Activated CD8-positive, alpha-beta T cell treated with anti-CD3 and anti-CD28 coated beads for 36 hours (primary cell): Measurements from ENCODE around the gene MAU2. TPM values are rescaled to one million over a fixed set of nuclear protein-coding genes. Genes with fewer than 3 reads are reported as not detected.

Experiments used
- ATAC-seq: fragments of 200-7000 bp; cut with Tn5 transposase; one replicate; pipeline ENCODE4 v1.10.0; 2021; ENCODE audit warnings: mild to moderate bottlenecking, moderate library complexity
- CTCF ChIA-PET: fragments of 350-600 bp; sonication (Branson Sonifier 250); formaldehyde crosslinking; loops from one replicate; lab custom pipeline; 2021; ENCODE audit warnings: antibody characterized with exemption; lab: Charles Lee
- POLR2A ChIA-PET: fragments of 350-600 bp; sonication (Branson Sonifier 250); formaldehyde crosslinking; loops from one replicate; lab custom pipeline; 2021; ENCODE audit warnings: antibody characterized with exemption; lab: Charles Lee
- DNase-seq: peaks from one replicate; pipeline ENCODE4 v3.0.0-alpha.2; 2020
- H3K27ac Mint-ChIP-seq: one replicate; pipeline ENCODE4 v1.8.0; 2021; ENCODE audit warnings: mild to moderate bottlenecking, mixed read lengths
- H3K27me3 Mint-ChIP-seq: one replicate; pipeline ENCODE4 v1.8.0; 2021; ENCODE audit warnings: mixed read lengths
- H3K36me3 Mint-ChIP-seq: one replicate; pipeline ENCODE4 v1.8.0; 2021; ENCODE audit warnings: low read depth, mixed read lengths
- H3K4me1 Mint-ChIP-seq: one replicate; pipeline ENCODE4 v1.8.0; 2021; ENCODE audit warnings: low read depth, mixed read lengths
- H3K4me3 Mint-ChIP-seq: one replicate; pipeline ENCODE4 v1.8.0; 2021; ENCODE audit warnings: mild to moderate bottlenecking, moderate library complexity, mixed read lengths
- H3K9me3 Mint-ChIP-seq: one replicate; pipeline ENCODE4 v1.8.0; 2021; ENCODE audit warnings: mixed read lengths
- CTCF ChIP-seq: fragments of 200-600 bp; IDR thresholded peaks from one replicate; pipeline ENCODE4 v1.8.0; 2022; ENCODE audit warnings: antibody characterized with exemption, mild to moderate bottlenecking
- intact Hi-C: fragments of 100-400 bp; cut with micrococcal nuclease; formaldehyde crosslinking; loops from one replicate; pipeline ENCODE4 v1.10.0; 2022
- total RNA-seq, 2 experiments: library from RNA; stranded (reverse); gene quantifications; one replicate each; pipeline ENCODE4 v1.2.3, GENCODE V29; 2021

The MAU2 gene
- total RNA-seq, 2 experiments from 2014 or later: 38.4 to 39.4 TPM

- H3K36me3 Mint-ChIP-seq: peaks cover 45% of the 10 kb centered on the region
- no peak for DNase-seq
- H3K4me3 Mint-ChIP-seq: no peak overlapping the region
- intact Hi-C loops: no loop called here
- no peak for TF ChIP-seq CTCF
- H3K27me3 Mint-ChIP-seq: no peaks in the 10 kb centered on the region
- no peaks in the 10 kb centered on the region for H3K4me1 Mint-ChIP-seq
- no peaks in the 10 kb centered on the region for H3K9me3 Mint-ChIP-seq
- H3K27ac Mint-ChIP-seq: no peak overlapping the region
- no peak for ATAC-seq
- ChIA-PET CTCF (interaction anchor here (1.1 kb wide), 1 partner anchor 12 kb away, joined by 3 read pairs; no protein-coding TSS in a partner anchor), POLR2A (interaction anchor here (1.1 kb wide), 1 partner anchor 54 kb away, joined by 3 read pairs; no protein-coding TSS in a partner anchor)
Observed at GRCh38 chr19:19280561-19280960, 40.1 kb upstream of the MAU2 start.

- no peaks in the 10 kb centered on the region for H3K9me3 Mint-ChIP-seq
- H3K27ac Mint-ChIP-seq: no peak overlapping the region
- H3K4me3 Mint-ChIP-seq: no peak overlapping the region
- ChIA-PET CTCF (interaction anchor here (0.6 kb wide), 1 partner anchor 95 kb away, joined by 3 read pairs; no protein-coding TSS in a partner anchor), POLR2A (interaction anchor here (0.6 to 1.0 kb wide), 2 partner anchors 14 to 44 kb away, joined by 3 read pairs; no protein-coding TSS in a partner anchor)
- H3K36me3 Mint-ChIP-seq: peaks cover 31% of the 10 kb centered on the region
- DNase-seq (no peak), ATAC-seq (no peak)
- no peaks in the 10 kb centered on the region for H3K4me1 Mint-ChIP-seq
- intact Hi-C loops: no loop called here
- TF ChIP-seq CTCF: no peak
- no peaks in the 10 kb centered on the region for H3K27me3 Mint-ChIP-seq
Observed at GRCh38 chr19:19285686-19286085, 34.9 kb upstream of the MAU2 start.

- Mint-ChIP-seq H3K4me3 (no peak overlapping the region), H3K27ac (no peak overlapping the region), H3K9me3 (peaks cover 2% of the 10 kb centered on the region), H3K36me3 (peaks cover 50% of the 10 kb centered on the region), H3K27me3 (no peaks in the 10 kb centered on the region), H3K4me1 (no peaks in the 10 kb centered on the region)
- DNase-seq: no peak
- POLR2A ChIA-PET: interaction anchor here (0.8 kb wide), 1 partner anchor 45 kb away, joined by 3 read pairs; no protein-coding TSS in a partner anchor
- ATAC-seq: no peak
- intact Hi-C loops: no loop called here
- CTCF ChIA-PET: interaction anchor here (0.7 to 1.2 kb wide), 2 partner anchors 12 kb away, joined by 3 read pairs; no protein-coding TSS in a partner anchor
- TF ChIP-seq CTCF: no peak
Observed at GRCh38 chr19:19292607-19293006, 28.0 kb upstream of the MAU2 start.

GRCh38 chr19:19294914-19295313 lies 25.7 kb upstream of the MAU2 start:
- POLR2A ChIA-PET: no interaction called here
- no peaks in the 10 kb centered on the region for H3K4me1 Mint-ChIP-seq
- peaks cover 46% of the 10 kb centered on the region for H3K36me3 Mint-ChIP-seq
- no peak for TF ChIP-seq CTCF
- H3K27ac Mint-ChIP-seq: no peak overlapping the region
- DNase-seq: no peak
- intact Hi-C loops: no loop called here
- CTCF ChIA-PET: no interaction called here
- ATAC-seq: no peak
- no peaks in the 10 kb centered on the region for H3K27me3 Mint-ChIP-seq
- no peak overlapping the region for H3K4me3 Mint-ChIP-seq
- H3K9me3 Mint-ChIP-seq: peaks cover 2% of the 10 kb centered on the region

- TF ChIP-seq CTCF: no peak
- Mint-ChIP-seq H3K4me1 (no peaks in the 10 kb centered on the region), H3K9me3 (peaks cover 2% of the 10 kb centered on the region), H3K36me3 (peaks cover 33% of the 10 kb centered on the region), H3K4me3 (no peak overlapping the region), H3K27ac (no peak overlapping the region), H3K27me3 (no peaks in the 10 kb centered on the region)
- DNase-seq: no peak
- ChIA-PET POLR2A (interaction anchor here (1.0 kb wide), 1 partner anchor 44 kb away, joined by 3 read pairs; no protein-coding TSS in a partner anchor), CTCF (interaction anchor here (1.5 kb wide), 1 partner anchor 18 kb away, joined by 3 read pairs; no protein-coding TSS in a partner anchor)
- no peak for ATAC-seq
- intact Hi-C loops: no loop called here
Observed at GRCh38 chr19:19296953-19297689, 23.5 kb upstream of the MAU2 start.
